HG02981 (cell line): ENCODE data around the gene ATP7B.
"Not testable (repeated sequence)": the region's sequence is repeated elsewhere in the genome, so short reads cannot be mapped to it uniquely, and the experiment has no call there.

ENCODE experiments used
- ATAC-seq: cut with Tn5 transposase; IDR thresholded peaks from one replicate; pipeline ENCODE4 v1.9.1; 2021; ENCODE audit warnings: mild to moderate bottlenecking, moderate library complexity; ENCODE audit not compliant: unreplicated experiment

Gene ATP7B

GRCh38 chr13:52010890-52011631 lies at the start of gene ATP7B:
Gene ATP7B (minus strand): TSS chr13:52011450. CDS start chr13:52011337, 113 bp downstream.
- no peak for ATAC-seq

GRCh38 chr13:52053460-52053859 lies 42.2 kb upstream of the ATP7B start:
- ATAC-seq = no peak

GRCh38 chr13:52051400-52051799 lies 40.1 kb upstream of the ATP7B start:
- no peak for ATAC-seq

- ATAC-seq = no peak
These were observed 37.3 kb upstream of the ATP7B start for GRCh38 chr13:52048516-52048915.

GRCh38 chr13:52047463-52047862 lies 36.2 kb upstream of the ATP7B start:
- ATAC-seq = no peak

GRCh38 chr13:52043675-52044074 lies 32.4 kb upstream of the ATP7B start:
- ATAC-seq = no peak

- ATAC-seq = no peak
These were observed 24.8 kb upstream of the ATP7B start for GRCh38 chr13:52036037-52036436.

- ATAC-seq = no peak
These were observed 23.5 kb upstream of the ATP7B start for GRCh38 chr13:52034616-52035226.

- no peak for ATAC-seq
These were observed 21.8 kb upstream of the ATP7B start for GRCh38 chr13:52033039-52033438.

GRCh38 chr13:52030401-52030800 lies 19.2 kb upstream of the ATP7B start:
- ATAC-seq = not testable (repeated sequence)

- no peak for ATAC-seq
These were observed 18.3 kb upstream of the ATP7B start for GRCh38 chr13:52029569-52029968.

GRCh38 chr13:52027832-52028231 lies 16.6 kb upstream of the ATP7B start:
- no peak for ATAC-seq

GRCh38 chr13:52026246-52026626 lies 15.0 kb upstream of the ATP7B start:
- no peak for ATAC-seq

- no peak for ATAC-seq
These were observed 14.4 kb upstream of the ATP7B start for GRCh38 chr13:52025475-52026245.

- ATAC-seq = no peak
These were observed 13.2 kb upstream of the ATP7B start, which contains the start of gene UTP14C for GRCh38 chr13:52024481-52024880. Gene UTP14C (plus strand): TSS chr13:52024691. CDS start chr13:52028805, 4,114 bp downstream.

- no peak for ATAC-seq
These were observed 11.1 kb upstream of the ATP7B start for GRCh38 chr13:52022356-52022755.

- ATAC-seq = no peak
These were observed 8.9 kb upstream of the ATP7B start for GRCh38 chr13:52020191-52020590.

- ATAC-seq = no peak
These were observed 5.0 kb upstream of the ATP7B start for GRCh38 chr13:52016296-52016695.

GRCh38 chr13:52012512-52012836 lies 1.2 kb upstream of the ATP7B start:
- ATAC-seq = no peak

- peak; percentile 99 for ATAC-seq
These were observed 622 bp upstream of the ATP7B start, which contains the start of gene ALG11 for GRCh38 chr13:52011632-52012511. Gene ALG11 (plus strand): TSS chr13:52012398. CDS start chr13:52012419, 21 bp downstream.

GRCh38 chr13:52009946-52010345 lies 1.3 kb downstream of the ATP7B start:
- no peak for ATAC-seq
